GM23338 (cell line): ENCODE measurements around the gene CIAO1. TPM values are rescaled to one million over a fixed set of nuclear protein-coding genes. Genes with fewer than 3 reads are reported as not detected.

Source experiments
- ATAC-seq: fragments of 200-7000 bp; cut with Tn5 transposase; 3 replicates; pipeline ENCODE4 v1.9.1; 2020
- DNase-seq: peaks from one replicate; pipeline ENCODE4 v3.0.0-alpha.2; 2015; ENCODE audit warnings: low spot score
- H2AFZ ChIP-seq: fragments of 200-600 bp; sonication (generic); 2 replicates; pipeline ENCODE4 v1.8.0; 2016; ENCODE audit warnings: antibody characterized with exemption, mild to moderate bottlenecking, moderate library complexity
- H3F3A ChIP-seq: fragments of 200-600 bp; sonication (generic); replicated peaks from 2 replicates; pipeline ENCODE4 v1.8.0; 2017; ENCODE audit warnings: antibody characterized with exemption, mixed run types, low read depth
- H3K27ac ChIP-seq: fragments of 200-600 bp; sonication (generic); 2 replicates; pipeline ENCODE4 v1.6.1; 2016; ENCODE audit warnings: low read depth
- H3K27me3 ChIP-seq: fragments of 200-600 bp; sonication (generic); 2 replicates; pipeline ENCODE4 v1.8.0; 2016; ENCODE audit warnings: mild to moderate bottlenecking, mixed run types, moderate library complexity; ENCODE audit not compliant: insufficient read depth
- H3K36me3 ChIP-seq: fragments of 200-600 bp; sonication (generic); 2 replicates; pipeline ENCODE4 v1.8.0; 2016; ENCODE audit warnings: mild to moderate bottlenecking; ENCODE audit not compliant: insufficient read depth
- H3K4me1 ChIP-seq: fragments of 200-600 bp; sonication (generic); 2 replicates; pipeline ENCODE4 v1.8.0; 2016; ENCODE audit warnings: mild to moderate bottlenecking, moderate library complexity; ENCODE audit not compliant: insufficient read depth
- H3K4me2 ChIP-seq: fragments of 200-600 bp; sonication (generic); 2 replicates; pipeline ENCODE4 v1.7.1; 2017; ENCODE audit warnings: mixed run types
- H3K4me3 ChIP-seq: fragments of 200-600 bp; sonication (generic); 2 replicates; pipeline ENCODE4 v1.6.1; 2016; ENCODE audit warnings: mixed run types
- H3K79me2 ChIP-seq: fragments of 200-600 bp; sonication (generic); replicated peaks from 2 replicates; pipeline ENCODE4 v1.8.0; 2017; ENCODE audit warnings: mild to moderate bottlenecking; ENCODE audit not compliant: insufficient read depth
- H3K9me2 ChIP-seq: fragments of 200-600 bp; sonication (generic); 2 replicates; pipeline ENCODE4 v1.8.0; 2017; ENCODE audit not compliant: insufficient read depth
- H4K20me1 ChIP-seq: fragments of 200-600 bp; sonication (generic); replicated peaks from 2 replicates; pipeline ENCODE4 v1.8.0; 2017; ENCODE audit warnings: mild to moderate bottlenecking; ENCODE audit not compliant: insufficient read depth
- H3K27ac Mint-ChIP-seq: 2 replicates; pipeline ENCODE4 v1.8.0; 2020; ENCODE audit warnings: inconsistent platforms, mild to moderate bottlenecking, moderate library complexity, mixed read lengths
- H3K27me3 Mint-ChIP-seq: 3 replicates; pipeline ENCODE4 v1.8.0; 2022; ENCODE audit warnings: low read depth, mild to moderate bottlenecking, moderate library complexity, mixed read lengths, inconsistent platforms; ENCODE audit not compliant: insufficient read depth, poor library complexity
- H3K36me3 Mint-ChIP-seq: 3 replicates; pipeline ENCODE4 v1.8.0; 2021; ENCODE audit warnings: low read depth, mild to moderate bottlenecking, inconsistent platforms, moderate library complexity, mixed read lengths
- H3K4me1 Mint-ChIP-seq: 3 replicates; pipeline ENCODE4 v1.8.0; 2020; ENCODE audit warnings: mild to moderate bottlenecking, inconsistent platforms, mixed read lengths
- H3K4me3 Mint-ChIP-seq: 3 replicates; pipeline ENCODE4 v1.8.0; 2021; ENCODE audit warnings: moderate library complexity, mild to moderate bottlenecking, inconsistent platforms, mixed read lengths
- H3K9me3 Mint-ChIP-seq: 3 replicates; pipeline ENCODE4 v1.8.0; 2020; ENCODE audit warnings: moderate library complexity, mild to moderate bottlenecking, inconsistent platforms, mixed read lengths
- CREB1 ChIP-seq: fragments of 250-450 bp; sonication (Bioruptor Pico); IDR thresholded peaks from 2 replicates; pipeline ENCODE4 v1.5.0; 2020; ENCODE audit warnings: low read depth, mild to moderate bottlenecking, moderate library complexity
- EZH2 ChIP-seq: fragments of 200-600 bp; sonication (generic); IDR thresholded peaks from one replicate; pipeline ENCODE4 v1.8.0; 2017; ENCODE audit warnings: antibody characterized with exemption, mild to moderate bottlenecking, low read depth; ENCODE audit not compliant: unreplicated experiment
- EZH2phosphoT487 ChIP-seq: fragments of 200-600 bp; sonication (generic); IDR thresholded peaks from one replicate; pipeline ENCODE4 v1.8.1; 2018; ENCODE audit warnings: antibody characterized with exemption; ENCODE audit not compliant: unreplicated experiment
- JUNB ChIP-seq: IDR thresholded peaks from one replicate; pipeline ENCODE4 v1.6.1; 2016; ENCODE audit warnings: antibody characterized with exemption; ENCODE audit not compliant: unreplicated experiment
- NANOG ChIP-seq: IDR thresholded peaks from 2 replicates; pipeline ENCODE4 v1.6.1; 2016; ENCODE audit warnings: antibody characterized with exemption, borderline replicate concordance
- POLR2AphosphoS5 ChIP-seq: IDR thresholded peaks from 2 replicates; pipeline ENCODE4 v1.6.1; 2016; ENCODE audit warnings: antibody characterized with exemption, low read depth
- STAT1 ChIP-seq: IDR thresholded peaks from one replicate; pipeline ENCODE4 v1.6.1; 2016; ENCODE audit warnings: antibody characterized with exemption; ENCODE audit not compliant: unreplicated experiment
- ZNF114 ChIP-seq: fragments of 250-450 bp; sonication (Bioruptor Pico); IDR thresholded peaks from 2 replicates; pipeline ENCODE4 v1.5.0; 2020; ENCODE audit warnings: mild to moderate bottlenecking, moderate library complexity
- ZNF331 ChIP-seq: fragments of 250-450 bp; sonication (Bioruptor Pico); IDR thresholded peaks from 2 replicates; pipeline ENCODE4 v1.5.0; 2020; ENCODE audit warnings: low read depth, mild to moderate bottlenecking, moderate library complexity
- polyA plus RNA-seq: library from polyadenylated mRNA; unstranded; fragments of >200 nt; fragmentation: Nextera tagmentation; extraction: Ambion mirVana; gene quantifications from 2 replicates; pipeline ENCODE4 v1.2.1, GENCODE V29; 2016
- total RNA-seq: library from RNA; depleted of rRNA; stranded (reverse); fragments of >200 nt; shearing (Covaris generic); gene quantifications from 2 replicates; pipeline ENCODE4 v1.2.3, GENCODE V29; 2014
- TF ChIP-seq, protein P1 (sequence below), 2 experiments: fragments of 200-600 bp in 1 of 2; sonication (generic) in 1 of 2; conservative IDR thresholded peaks; 2 replicates each; pipeline versions ENCODE4 v1.5.1 to v1.6.1; 2016 to 2017; ENCODE audit warnings: antibody characterized with exemption in 2 of 2, low read depth in 2 of 2, mild to moderate bottlenecking in 2 of 2, moderate library complexity in 1 of 2
- TF ChIP-seq, protein P2 (sequence below): IDR thresholded peaks from 2 replicates; pipeline ENCODE4 v1.6.1; 2016; ENCODE audit warnings: antibody characterized with exemption
- TF ChIP-seq, protein P3 (sequence below): fragments of 250-450 bp; sonication (Bioruptor Pico); IDR thresholded peaks from 2 replicates; pipeline ENCODE4 v1.5.0; 2020; ENCODE audit warnings: mild to moderate bottlenecking, moderate library complexity
- TF ChIP-seq, protein P4 (sequence below): IDR thresholded peaks from one replicate; pipeline ENCODE4 v1.6.1; 2018; ENCODE audit warnings: antibody characterized with exemption; ENCODE audit not compliant: unreplicated experiment

The CIAO1 gene
- total and polyA plus RNA-seq, 2 experiments from 2014 or later, result 48.8 to 119 TPM

DNA sequence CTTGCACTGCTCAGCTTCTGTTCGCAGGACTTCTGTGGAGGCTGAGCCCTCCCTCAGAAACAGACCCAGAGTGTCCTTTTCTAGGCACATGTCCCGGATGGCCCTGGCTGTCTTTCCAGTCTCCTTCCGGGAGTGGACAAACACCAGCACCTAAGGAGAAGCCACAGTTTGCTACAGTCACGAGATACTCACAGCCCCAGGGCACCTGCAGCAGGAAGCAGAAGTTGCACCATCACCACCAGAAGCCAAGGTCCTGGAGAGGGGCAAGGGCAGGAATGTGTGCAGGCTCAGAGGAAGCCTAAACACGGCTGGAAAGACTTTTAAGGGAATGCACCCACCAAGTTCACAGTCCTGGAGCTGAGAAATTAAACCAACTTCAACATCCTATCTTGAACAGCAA lies 25.7 kb downstream of the CIAO1 start:
- no peak overlapping the region for H3K4me3 Mint-ChIP-seq
- H3K27me3 Mint-ChIP-seq, result peaks cover 2% of the 10 kb centered on the region
- H3K36me3 Mint-ChIP-seq, result peaks cover 94% of the 10 kb centered on the region

More for the DNA sequence above, 25.7 kb downstream of the CIAO1 start:
- H2AFZ ChIP-seq, result no peak overlapping the region
- Mint-ChIP-seq H3K9me3 (no peaks in the 10 kb centered on the region), H3K27ac (no peak overlapping the region), H3K4me1 (no peaks in the 10 kb centered on the region)
- H3K27ac ChIP-seq, result no peak overlapping the region
- H3F3A ChIP-seq, result no peaks in the 10 kb centered on the region
- no peak for DNase-seq
- no peaks in the 10 kb centered on the region for H3K27me3 ChIP-seq
- no peaks in the 10 kb centered on the region for H3K4me1 ChIP-seq
- no peak overlapping the region for H3K4me2 ChIP-seq
- no peak for ATAC-seq
- TF ChIP-seq EZH2phosphoT487 (no peak), STAT1 (no peak), JUNB (no peak), ZNF331 (CRISPR knock-in tag) (no peak), POLR2AphosphoS5 (no peak), EZH2 (no peak), NANOG (no peak), CREB1 (CRISPR knock-in tag) (no peak), ZNF114 (CRISPR knock-in tag) (no peak)
- TF ChIP-seq, protein P1, sequence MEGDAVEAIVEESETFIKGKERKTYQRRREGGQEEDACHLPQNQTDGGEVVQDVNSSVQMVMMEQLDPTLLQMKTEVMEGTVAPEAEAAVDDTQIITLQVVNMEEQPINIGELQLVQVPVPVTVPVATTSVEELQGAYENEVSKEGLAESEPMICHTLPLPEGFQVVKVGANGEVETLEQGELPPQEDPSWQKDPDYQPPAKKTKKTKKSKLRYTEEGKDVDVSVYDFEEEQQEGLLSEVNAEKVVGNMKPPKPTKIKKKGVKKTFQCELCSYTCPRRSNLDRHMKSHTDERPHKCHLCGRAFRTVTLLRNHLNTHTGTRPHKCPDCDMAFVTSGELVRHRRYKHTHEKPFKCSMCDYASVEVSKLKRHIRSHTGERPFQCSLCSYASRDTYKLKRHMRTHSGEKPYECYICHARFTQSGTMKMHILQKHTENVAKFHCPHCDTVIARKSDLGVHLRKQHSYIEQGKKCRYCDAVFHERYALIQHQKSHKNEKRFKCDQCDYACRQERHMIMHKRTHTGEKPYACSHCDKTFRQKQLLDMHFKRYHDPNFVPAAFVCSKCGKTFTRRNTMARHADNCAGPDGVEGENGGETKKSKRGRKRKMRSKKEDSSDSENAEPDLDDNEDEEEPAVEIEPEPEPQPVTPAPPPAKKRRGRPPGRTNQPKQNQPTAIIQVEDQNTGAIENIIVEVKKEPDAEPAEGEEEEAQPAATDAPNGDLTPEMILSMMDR (conservative IDR thresholded peaks at IDR 0.05; ENCODE audit: low read depth in 2 of 2), result no peak
- TF ChIP-seq, protein P2, sequence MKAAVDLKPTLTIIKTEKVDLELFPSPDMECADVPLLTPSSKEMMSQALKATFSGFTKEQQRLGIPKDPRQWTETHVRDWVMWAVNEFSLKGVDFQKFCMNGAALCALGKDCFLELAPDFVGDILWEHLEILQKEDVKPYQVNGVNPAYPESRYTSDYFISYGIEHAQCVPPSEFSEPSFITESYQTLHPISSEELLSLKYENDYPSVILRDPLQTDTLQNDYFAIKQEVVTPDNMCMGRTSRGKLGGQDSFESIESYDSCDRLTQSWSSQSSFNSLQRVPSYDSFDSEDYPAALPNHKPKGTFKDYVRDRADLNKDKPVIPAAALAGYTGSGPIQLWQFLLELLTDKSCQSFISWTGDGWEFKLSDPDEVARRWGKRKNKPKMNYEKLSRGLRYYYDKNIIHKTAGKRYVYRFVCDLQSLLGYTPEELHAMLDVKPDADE, result no peak
- TF ChIP-seq, protein P3, sequence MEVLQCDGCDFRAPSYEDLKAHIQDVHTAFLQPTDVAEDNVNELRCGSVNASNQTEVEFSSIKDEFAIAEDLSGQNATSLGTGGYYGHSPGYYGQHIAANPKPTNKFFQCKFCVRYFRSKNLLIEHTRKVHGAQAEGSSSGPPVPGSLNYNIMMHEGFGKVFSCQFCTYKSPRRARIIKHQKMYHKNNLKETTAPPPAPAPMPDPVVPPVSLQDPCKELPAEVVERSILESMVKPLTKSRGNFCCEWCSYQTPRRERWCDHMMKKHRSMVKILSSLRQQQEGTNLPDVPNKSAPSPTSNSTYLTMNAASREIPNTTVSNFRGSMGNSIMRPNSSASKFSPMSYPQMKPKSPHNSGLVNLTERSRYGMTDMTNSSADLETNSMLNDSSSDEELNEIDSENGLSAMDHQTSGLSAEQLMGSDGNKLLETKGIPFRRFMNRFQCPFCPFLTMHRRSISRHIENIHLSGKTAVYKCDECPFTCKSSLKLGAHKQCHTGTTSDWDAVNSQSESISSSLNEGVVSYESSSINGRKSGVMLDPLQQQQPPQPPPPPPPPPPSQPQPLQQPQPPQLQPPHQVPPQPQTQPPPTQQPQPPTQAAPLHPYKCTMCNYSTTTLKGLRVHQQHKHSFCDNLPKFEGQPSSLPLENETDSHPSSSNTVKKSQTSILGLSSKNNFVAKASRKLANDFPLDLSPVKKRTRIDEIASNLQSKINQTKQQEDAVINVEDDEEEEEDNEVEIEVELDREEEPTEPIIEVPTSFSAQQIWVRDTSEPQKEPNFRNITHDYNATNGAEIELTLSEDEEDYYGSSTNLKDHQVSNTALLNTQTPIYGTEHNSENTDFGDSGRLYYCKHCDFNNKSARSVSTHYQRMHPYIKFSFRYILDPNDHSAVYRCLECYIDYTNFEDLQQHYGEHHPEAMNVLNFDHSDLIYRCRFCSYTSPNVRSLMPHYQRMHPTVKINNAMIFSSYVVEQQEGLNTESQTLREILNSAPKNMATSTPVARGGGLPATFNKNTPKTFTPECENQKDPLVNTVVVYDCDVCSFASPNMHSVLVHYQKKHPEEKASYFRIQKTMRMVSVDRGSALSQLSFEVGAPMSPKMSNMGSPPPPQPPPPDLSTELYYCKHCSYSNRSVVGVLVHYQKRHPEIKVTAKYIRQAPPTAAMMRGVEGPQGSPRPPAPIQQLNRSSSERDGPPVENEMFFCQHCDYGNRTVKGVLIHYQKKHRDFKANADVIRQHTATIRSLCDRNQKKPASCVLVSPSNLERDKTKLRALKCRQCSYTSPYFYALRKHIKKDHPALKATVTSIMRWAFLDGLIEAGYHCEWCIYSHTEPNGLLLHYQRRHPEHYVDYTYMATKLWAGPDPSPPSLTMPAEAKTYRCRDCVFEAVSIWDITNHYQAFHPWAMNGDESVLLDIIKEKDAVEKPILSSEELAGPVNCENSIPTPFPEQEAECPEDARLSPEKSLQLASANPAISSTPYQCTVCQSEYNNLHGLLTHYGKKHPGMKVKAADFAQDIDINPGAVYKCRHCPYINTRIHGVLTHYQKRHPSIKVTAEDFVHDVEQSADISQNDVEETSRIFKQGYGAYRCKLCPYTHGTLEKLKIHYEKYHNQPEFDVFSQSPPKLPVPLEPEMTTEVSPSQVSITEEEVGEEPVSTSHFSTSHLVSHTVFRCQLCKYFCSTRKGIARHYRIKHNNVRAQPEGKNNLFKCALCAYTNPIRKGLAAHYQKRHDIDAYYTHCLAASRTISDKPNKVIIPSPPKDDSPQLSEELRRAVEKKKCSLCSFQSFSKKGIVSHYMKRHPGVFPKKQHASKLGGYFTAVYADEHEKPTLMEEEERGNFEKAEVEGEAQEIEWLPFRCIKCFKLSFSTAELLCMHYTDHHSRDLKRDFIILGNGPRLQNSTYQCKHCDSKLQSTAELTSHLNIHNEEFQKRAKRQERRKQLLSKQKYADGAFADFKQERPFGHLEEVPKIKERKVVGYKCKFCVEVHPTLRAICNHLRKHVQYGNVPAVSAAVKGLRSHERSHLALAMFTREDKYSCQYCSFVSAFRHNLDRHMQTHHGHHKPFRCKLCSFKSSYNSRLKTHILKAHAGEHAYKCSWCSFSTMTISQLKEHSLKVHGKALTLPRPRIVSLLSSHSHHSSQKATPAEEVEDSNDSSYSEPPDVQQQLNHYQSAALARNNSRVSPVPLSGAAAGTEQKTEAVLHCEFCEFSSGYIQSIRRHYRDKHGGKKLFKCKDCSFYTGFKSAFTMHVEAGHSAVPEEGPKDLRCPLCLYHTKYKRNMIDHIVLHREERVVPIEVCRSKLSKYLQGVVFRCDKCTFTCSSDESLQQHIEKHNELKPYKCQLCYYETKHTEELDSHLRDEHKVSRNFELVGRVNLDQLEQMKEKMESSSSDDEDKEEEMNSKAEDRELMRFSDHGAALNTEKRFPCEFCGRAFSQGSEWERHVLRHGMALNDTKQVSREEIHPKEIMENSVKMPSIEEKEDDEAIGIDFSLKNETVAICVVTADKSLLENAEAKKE, result no peak
- TF ChIP-seq, protein P4, sequence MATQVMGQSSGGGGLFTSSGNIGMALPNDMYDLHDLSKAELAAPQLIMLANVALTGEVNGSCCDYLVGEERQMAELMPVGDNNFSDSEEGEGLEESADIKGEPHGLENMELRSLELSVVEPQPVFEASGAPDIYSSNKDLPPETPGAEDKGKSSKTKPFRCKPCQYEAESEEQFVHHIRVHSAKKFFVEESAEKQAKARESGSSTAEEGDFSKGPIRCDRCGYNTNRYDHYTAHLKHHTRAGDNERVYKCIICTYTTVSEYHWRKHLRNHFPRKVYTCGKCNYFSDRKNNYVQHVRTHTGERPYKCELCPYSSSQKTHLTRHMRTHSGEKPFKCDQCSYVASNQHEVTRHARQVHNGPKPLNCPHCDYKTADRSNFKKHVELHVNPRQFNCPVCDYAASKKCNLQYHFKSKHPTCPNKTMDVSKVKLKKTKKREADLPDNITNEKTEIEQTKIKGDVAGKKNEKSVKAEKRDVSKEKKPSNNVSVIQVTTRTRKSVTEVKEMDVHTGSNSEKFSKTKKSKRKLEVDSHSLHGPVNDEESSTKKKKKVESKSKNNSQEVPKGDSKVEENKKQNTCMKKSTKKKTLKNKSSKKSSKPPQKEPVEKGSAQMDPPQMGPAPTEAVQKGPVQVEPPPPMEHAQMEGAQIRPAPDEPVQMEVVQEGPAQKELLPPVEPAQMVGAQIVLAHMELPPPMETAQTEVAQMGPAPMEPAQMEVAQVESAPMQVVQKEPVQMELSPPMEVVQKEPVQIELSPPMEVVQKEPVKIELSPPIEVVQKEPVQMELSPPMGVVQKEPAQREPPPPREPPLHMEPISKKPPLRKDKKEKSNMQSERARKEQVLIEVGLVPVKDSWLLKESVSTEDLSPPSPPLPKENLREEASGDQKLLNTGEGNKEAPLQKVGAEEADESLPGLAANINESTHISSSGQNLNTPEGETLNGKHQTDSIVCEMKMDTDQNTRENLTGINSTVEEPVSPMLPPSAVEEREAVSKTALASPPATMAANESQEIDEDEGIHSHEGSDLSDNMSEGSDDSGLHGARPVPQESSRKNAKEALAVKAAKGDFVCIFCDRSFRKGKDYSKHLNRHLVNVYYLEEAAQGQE, result no peak
- H3K79me2 ChIP-seq, result no peaks in the 10 kb centered on the region
- peaks cover 5% of the 10 kb centered on the region for H4K20me1 ChIP-seq
- H3K9me2 ChIP-seq, result no peaks in the 10 kb centered on the region
- H3K4me3 ChIP-seq, result no peak overlapping the region
- peaks cover 91% of the 10 kb centered on the region for H3K36me3 ChIP-seq
